ENCODE results near the gene KIAA1210. TPM values are rescaled to one million over a fixed set of nuclear protein-coding genes. Genes with fewer than 3 reads are reported as not detected.
"Not testable (repeated sequence)": the region's sequence is repeated elsewhere in the genome, so short reads cannot be mapped to it uniquely, and the experiment has no call there.

The KIAA1210 gene
- polyA plus RNA-seq, 2 donors: under 0.01 TPM; not detected in 1

GRCh38 chrX:119055687-119056086, 71.9 kb downstream of the KIAA1210 start:
- H3K27me3 ChIP-seq (ENCODE audit: control insufficient read depth in 1 of 2, insufficient read depth in 2 of 2, low read length in 2 of 2): no peaks in the 10 kb centered on the region
- no peaks in the 10 kb centered on the region for H3K4me1 ChIP-seq (ENCODE audit: control insufficient read depth in 2 of 2, insufficient read depth in 2 of 2, low read length in 1 of 2)
- no peak overlapping the region for H3K4me3 ChIP-seq (ENCODE audit: low read depth in 1 of 2, low read length in 2 of 2)
- 34 to 44% methylated on average over 2 of the region's 2 CpGs for WGBS, 2 donors
- no peaks in the 10 kb centered on the region for H3K9me3 ChIP-seq (ENCODE audit: control insufficient read depth in 2 of 2, insufficient read depth in 1 of 2, low read depth in 1 of 2, low read length in 1 of 2)
- H3K36me3 ChIP-seq (ENCODE audit: control insufficient read depth in 2 of 2, insufficient read depth in 2 of 2, low read length in 1 of 2): no peaks in the 10 kb centered on the region
- no peak overlapping the region for H3K27ac ChIP-seq (ENCODE audit: low read depth in 2 of 2, low read length in 1 of 2)

GRCh38 chrX:119045884-119046283, 81.7 kb downstream of the KIAA1210 start:
- H3K4me3 ChIP-seq (ENCODE audit: low read depth in 1 of 2, low read length in 2 of 2): no peak overlapping the region
- no peak overlapping the region for H3K27ac ChIP-seq (ENCODE audit: low read depth in 2 of 2, low read length in 1 of 2)
- H3K4me1 ChIP-seq (ENCODE audit: control insufficient read depth in 2 of 2, insufficient read depth in 2 of 2, low read length in 1 of 2): no peaks in the 10 kb centered on the region
- H3K36me3 ChIP-seq (ENCODE audit: control insufficient read depth in 2 of 2, insufficient read depth in 2 of 2, low read length in 1 of 2): no peaks in the 10 kb centered on the region
- WGBS, 2 donors: 74 to 91% methylated on average over 2 of the region's 2 CpGs
- H3K9me3 ChIP-seq (ENCODE audit: control insufficient read depth in 2 of 2, insufficient read depth in 1 of 2, low read depth in 1 of 2, low read length in 1 of 2): no peaks in the 10 kb centered on the region
- H3K27me3 ChIP-seq (ENCODE audit: control insufficient read depth in 1 of 2, insufficient read depth in 2 of 2, low read length in 2 of 2): no peaks in the 10 kb centered on the region

GRCh38 chrX:119042996-119043395, 84.6 kb downstream of the KIAA1210 start:
- Histone ChIP-seq H3K9me3 (ENCODE audit: control insufficient read depth in 2 of 2, insufficient read depth in 1 of 2, low read depth in 1 of 2, low read length in 1 of 2) (no peaks in the 10 kb centered on the region), H3K27me3 (ENCODE audit: control insufficient read depth in 1 of 2, insufficient read depth in 2 of 2, low read length in 2 of 2) (no peaks in the 10 kb centered on the region), H3K27ac (ENCODE audit: low read depth in 2 of 2, low read length in 1 of 2) (no peak overlapping the region), H3K4me1 (ENCODE audit: control insufficient read depth in 2 of 2, insufficient read depth in 2 of 2, low read length in 1 of 2) (no peaks in the 10 kb centered on the region), H3K4me3 (ENCODE audit: low read depth in 1 of 2, low read length in 2 of 2) (no peak overlapping the region), H3K36me3 (ENCODE audit: control insufficient read depth in 2 of 2, insufficient read depth in 2 of 2, low read length in 1 of 2) (no peaks in the 10 kb centered on the region)
- 73 to 79% methylated on average over 1 of the region's 1 CpG for WGBS, 2 donors

- WGBS, 2 donors: 75 to 91% methylated on average over 3 of the region's 3 CpGs
- H3K4me1 ChIP-seq (ENCODE audit: control insufficient read depth in 2 of 2, insufficient read depth in 2 of 2, low read length in 1 of 2): no peaks in the 10 kb centered on the region
- no peaks in the 10 kb centered on the region for H3K9me3 ChIP-seq (ENCODE audit: control insufficient read depth in 2 of 2, insufficient read depth in 1 of 2, low read depth in 1 of 2, low read length in 1 of 2)
- H3K27me3 ChIP-seq (ENCODE audit: control insufficient read depth in 1 of 2, insufficient read depth in 2 of 2, low read length in 2 of 2): no peaks in the 10 kb centered on the region
- H3K27ac ChIP-seq (ENCODE audit: low read depth in 2 of 2, low read length in 1 of 2): no peak overlapping the region
- H3K36me3 ChIP-seq (ENCODE audit: control insufficient read depth in 2 of 2, insufficient read depth in 2 of 2, low read length in 1 of 2): no peaks in the 10 kb centered on the region
- H3K4me3 ChIP-seq (ENCODE audit: low read depth in 1 of 2, low read length in 2 of 2): no peak overlapping the region
These were observed 85.6 kb downstream of the KIAA1210 start for GRCh38 chrX:119042040-119042439.

GRCh38 chrX:119041175-119041574, 86.4 kb downstream of the KIAA1210 start:
- 41 to 43% methylated on average over 4 of the region's 4 CpGs for WGBS, 2 donors
- H3K27me3 ChIP-seq (ENCODE audit: control insufficient read depth in 1 of 2, insufficient read depth in 2 of 2, low read length in 2 of 2): no peaks in the 10 kb centered on the region
- no peaks in the 10 kb centered on the region for H3K4me1 ChIP-seq (ENCODE audit: control insufficient read depth in 2 of 2, insufficient read depth in 2 of 2, low read length in 1 of 2)
- no peak overlapping the region for H3K4me3 ChIP-seq (ENCODE audit: low read depth in 1 of 2, low read length in 2 of 2)
- H3K36me3 ChIP-seq (ENCODE audit: control insufficient read depth in 2 of 2, insufficient read depth in 2 of 2, low read length in 1 of 2): no peaks in the 10 kb centered on the region
- no peaks in the 10 kb centered on the region for H3K9me3 ChIP-seq (ENCODE audit: control insufficient read depth in 2 of 2, insufficient read depth in 1 of 2, low read depth in 1 of 2, low read length in 1 of 2)
- H3K27ac ChIP-seq (ENCODE audit: low read depth in 2 of 2, low read length in 1 of 2): no peak overlapping the region

GRCh38 chrX:119040432-119040831, 87.2 kb downstream of the KIAA1210 start:
- 71 to 72% methylated on average over 6 of the region's 6 CpGs for WGBS, 2 donors
- Histone ChIP-seq H3K9me3 (ENCODE audit: control insufficient read depth in 2 of 2, insufficient read depth in 1 of 2, low read depth in 1 of 2, low read length in 1 of 2) (no peaks in the 10 kb centered on the region), H3K27ac (ENCODE audit: low read depth in 2 of 2, low read length in 1 of 2) (no peak overlapping the region), H3K4me3 (ENCODE audit: low read depth in 1 of 2, low read length in 2 of 2) (no peak overlapping the region), H3K36me3 (ENCODE audit: control insufficient read depth in 2 of 2, insufficient read depth in 2 of 2, low read length in 1 of 2) (no peaks in the 10 kb centered on the region), H3K4me1 (ENCODE audit: control insufficient read depth in 2 of 2, insufficient read depth in 2 of 2, low read length in 1 of 2) (peaks cover 0 to 2% of the 10 kb centered on the region in 2 donors), H3K27me3 (ENCODE audit: control insufficient read depth in 1 of 2, insufficient read depth in 2 of 2, low read length in 2 of 2) (no peaks in the 10 kb centered on the region)

GRCh38 chrX:119036107-119037029, 91.2 kb downstream of the KIAA1210 start:
- no peak overlapping the region for H3K27ac ChIP-seq (ENCODE audit: low read depth in 2 of 2, low read length in 1 of 2)
- H3K9me3 ChIP-seq (ENCODE audit: control insufficient read depth in 2 of 2, insufficient read depth in 1 of 2, low read depth in 1 of 2, low read length in 1 of 2): no peaks in the 10 kb centered on the region
- no peaks in the 10 kb centered on the region for H3K36me3 ChIP-seq (ENCODE audit: control insufficient read depth in 2 of 2, insufficient read depth in 2 of 2, low read length in 1 of 2)
- no peaks in the 10 kb centered on the region for H3K27me3 ChIP-seq (ENCODE audit: control insufficient read depth in 1 of 2, insufficient read depth in 2 of 2, low read length in 2 of 2)
- no peak overlapping the region for H3K4me3 ChIP-seq (ENCODE audit: low read depth in 1 of 2, low read length in 2 of 2)
- 77 to 82% methylated on average over 4 of the region's 4 CpGs for WGBS, 2 donors
- peaks cover 0 to 2% of the 10 kb centered on the region in 2 donors for H3K4me1 ChIP-seq (ENCODE audit: control insufficient read depth in 2 of 2, insufficient read depth in 2 of 2, low read length in 1 of 2)

- no peaks in the 10 kb centered on the region for H3K27me3 ChIP-seq (ENCODE audit: control insufficient read depth in 1 of 2, insufficient read depth in 2 of 2, low read length in 2 of 2)
- no peaks in the 10 kb centered on the region for H3K9me3 ChIP-seq (ENCODE audit: control insufficient read depth in 2 of 2, insufficient read depth in 1 of 2, low read depth in 1 of 2, low read length in 1 of 2)
- H3K4me1 ChIP-seq (ENCODE audit: control insufficient read depth in 2 of 2, insufficient read depth in 2 of 2, low read length in 1 of 2): peaks cover 0 to 1% of the 10 kb centered on the region in 2 donors
- no peak overlapping the region for H3K27ac ChIP-seq (ENCODE audit: low read depth in 2 of 2, low read length in 1 of 2)
- no peak overlapping the region for H3K4me3 ChIP-seq (ENCODE audit: low read depth in 1 of 2, low read length in 2 of 2)
- H3K36me3 ChIP-seq (ENCODE audit: control insufficient read depth in 2 of 2, insufficient read depth in 2 of 2, low read length in 1 of 2): no peaks in the 10 kb centered on the region
These were observed 96.6 kb downstream of the KIAA1210 start for GRCh38 chrX:119030990-119031389.

- WGBS, 2 donors: 97% methylated on average over 10 of the region's 10 CpGs
These were observed 98.0 kb downstream of the KIAA1210 start for GRCh38 chrX:119029656-119030055.

More at GRCh38 chrX:119029656-119030055, 98.0 kb downstream of the KIAA1210 start:
- H3K9me3 ChIP-seq (ENCODE audit: control insufficient read depth in 2 of 2, insufficient read depth in 1 of 2, low read depth in 1 of 2, low read length in 1 of 2); H3K4me3 ChIP-seq (ENCODE audit: low read depth in 1 of 2, low read length in 2 of 2); H3K36me3 ChIP-seq (ENCODE audit: control insufficient read depth in 2 of 2, insufficient read depth in 2 of 2, low read length in 1 of 2); H3K27me3 ChIP-seq (ENCODE audit: control insufficient read depth in 1 of 2, insufficient read depth in 2 of 2, low read length in 2 of 2); H3K4me1 ChIP-seq (ENCODE audit: control insufficient read depth in 2 of 2, insufficient read depth in 2 of 2, low read length in 1 of 2); H3K27ac ChIP-seq (ENCODE audit: low read depth in 2 of 2, low read length in 1 of 2): not testable (repeated sequence)
